HFFc6 (cell line): ENCODE results near the gene YIPF3. TPM values are rescaled to one million over a fixed set of nuclear protein-coding genes. Genes with fewer than 3 reads are reported as not detected.
"Not testable (repeated sequence)": the region's sequence is repeated elsewhere in the genome, so short reads cannot be mapped to it uniquely, and the experiment has no call there.

Experiments
- DNase-seq: peaks from one replicate; pipeline ENCODE4 v3.0.0-alpha.2; 2018
- H3K27ac Mint-ChIP-seq: 2 replicates; pipeline ENCODE4 v1.8.0; 2020; ENCODE audit warnings: mild to moderate bottlenecking, mixed read lengths
- H3K27me3 Mint-ChIP-seq: 2 replicates; pipeline ENCODE4 v1.8.0; 2021; ENCODE audit warnings: mild to moderate bottlenecking, moderate library complexity, mixed read lengths; ENCODE audit not compliant: insufficient read depth
- H3K36me3 Mint-ChIP-seq: 2 replicates; pipeline ENCODE4 v1.8.0; 2021; ENCODE audit warnings: low read depth, mixed read lengths
- H3K4me1 Mint-ChIP-seq: 2 replicates; pipeline ENCODE4 v1.8.0; 2020; ENCODE audit warnings: low read depth, mixed read lengths
- H3K4me3 Mint-ChIP-seq: 2 replicates; pipeline ENCODE4 v1.8.0; 2020; ENCODE audit warnings: mild to moderate bottlenecking, moderate library complexity, mixed read lengths
- H3K9me3 Mint-ChIP-seq: 2 replicates; pipeline ENCODE4 v1.8.0; 2020; ENCODE audit warnings: mild to moderate bottlenecking, mixed read lengths
- CTCF ChIP-seq: fragments of 200-600 bp; sonication (generic); IDR thresholded peaks from 2 replicates; pipeline ENCODE4 v1.5.0; 2021; ENCODE audit warnings: antibody characterized with exemption, mild to moderate bottlenecking
- total RNA-seq, 6 experiments: library from RNA; stranded (reverse); fragmentation: NEBNext Ultra II Directional; extraction: Animal tissue kit (Norgen Biotek cat#: 25700); gene quantifications; 2 replicates in 1 of 6; 3 replicates in 5 of 6; pipeline ENCODE4 v1.2.3, GENCODE V29; 2021

Gene YIPF3
- total RNA-seq, 6 experiments from 2014 or later: 147 to 176 (median 158) TPM

- Mint-ChIP-seq H3K27me3 (no peaks in the 10 kb centered on the region; the same call in 1 of the 2 replicates), H3K4me3 (no peak overlapping the region)
- no peak for DNase-seq
Measured at GRCh38 chr6:43541774-43542471, 25.2 kb upstream of the YIPF3 start.

GRCh38 chr6:43540507-43540906, 23.8 kb upstream of the YIPF3 start:
- no peak overlapping the region; the same call in 1 of the 2 replicates for H3K27ac Mint-ChIP-seq
- DNase-seq: no peak
- peaks cover 30% of the 10 kb centered on the region for H3K36me3 Mint-ChIP-seq

More at GRCh38 chr6:43541774-43542471, 25.2 kb upstream of the YIPF3 start:
- H3K27ac Mint-ChIP-seq: no peak overlapping the region
- no peak for TF ChIP-seq CTCF
- peaks cover 36% of the 10 kb centered on the region for H3K36me3 Mint-ChIP-seq
- H3K4me1 Mint-ChIP-seq: no peaks in the 10 kb centered on the region
- no peaks in the 10 kb centered on the region for H3K9me3 Mint-ChIP-seq

GRCh38 chr6:43539409-43539808, 22.7 kb upstream of the YIPF3 start:
- DNase-seq: not testable (repeated sequence)

More at GRCh38 chr6:43540507-43540906, 23.8 kb upstream of the YIPF3 start:
- Mint-ChIP-seq H3K27me3 (no peaks in the 10 kb centered on the region; the same call in 1 of the 2 replicates), H3K9me3 (no peaks in the 10 kb centered on the region), H3K4me1 (no peaks in the 10 kb centered on the region), H3K4me3 (no peak overlapping the region)
- TF ChIP-seq CTCF: no peak

GRCh38 chr6:43538986-43539385, 22.3 kb upstream of the YIPF3 start:
- not testable (repeated sequence) for H3K9me3 Mint-ChIP-seq, H3K4me1 Mint-ChIP-seq, H3K27me3 Mint-ChIP-seq, H3K4me3 Mint-ChIP-seq, DNase-seq, H3K27ac Mint-ChIP-seq
- peaks cover 30% of the 10 kb centered on the region for H3K36me3 Mint-ChIP-seq

More at GRCh38 chr6:43539409-43539808, 22.7 kb upstream of the YIPF3 start:
- peaks cover 30% of the 10 kb centered on the region for H3K36me3 Mint-ChIP-seq
- H3K27ac Mint-ChIP-seq, H3K4me1 Mint-ChIP-seq, H3K4me3 Mint-ChIP-seq, H3K9me3 Mint-ChIP-seq, H3K27me3 Mint-ChIP-seq: not testable (repeated sequence)

- H3K4me3 Mint-ChIP-seq: no peak overlapping the region
- H3K27ac Mint-ChIP-seq: peak overlapping the region; percentile 82
- H3K27me3 Mint-ChIP-seq: no peaks in the 10 kb centered on the region
- no peaks in the 10 kb centered on the region for H3K9me3 Mint-ChIP-seq
- H3K36me3 Mint-ChIP-seq: peaks cover 26% of the 10 kb centered on the region
- DNase-seq: peak; percentile 49
- no peak for TF ChIP-seq CTCF
- H3K4me1 Mint-ChIP-seq: peaks cover 10% of the 10 kb centered on the region
Measured at GRCh38 chr6:43532201-43532600, 15.5 kb upstream of the YIPF3 start.

GRCh38 chr6:43524483-43524961, 7.8 kb upstream of the YIPF3 start:
- H3K9me3 Mint-ChIP-seq: no peaks in the 10 kb centered on the region
- no peak for DNase-seq
- H3K4me1 Mint-ChIP-seq: no peaks in the 10 kb centered on the region
- no peak overlapping the region; the same call in 1 of the 2 replicates for H3K27ac Mint-ChIP-seq
- H3K27me3 Mint-ChIP-seq: no peaks in the 10 kb centered on the region; the same call in 1 of the 2 replicates
- TF ChIP-seq CTCF: no peak
- H3K36me3 Mint-ChIP-seq: peaks cover 37% of the 10 kb centered on the region
- no peak overlapping the region for H3K4me3 Mint-ChIP-seq
